CD4-positive, alpha-beta T cell (primary cell): ENCODE measurements around the gene PSMB2. TPM values are rescaled to one million over a fixed set of nuclear protein-coding genes. Genes with fewer than 3 reads are reported as not detected.

ENCODE experiments used
- ATAC-seq: fragments of 200-7000 bp; cut with Tn5 transposase; one replicate; pipeline ENCODE4 v1.10.0; 2022; ENCODE audit warnings: mild to moderate bottlenecking; ENCODE audit not compliant: poor library complexity
- CTCF ChIA-PET: fragments of 350-600 bp; sonication (Branson Sonifier 250); formaldehyde crosslinking; loops from one replicate; lab custom pipeline; 2021; ENCODE audit warnings: antibody characterized with exemption, inconsistent platforms; lab: Charles Lee
- POLR2A ChIA-PET: fragments of 350-600 bp; sonication (Branson Sonifier 250); formaldehyde crosslinking; loops from one replicate; lab custom pipeline; 2021; ENCODE audit warnings: antibody characterized with exemption, inconsistent platforms; lab: Charles Lee
- DNase-seq, 14 experiments: peaks; one replicate each; pipeline ENCODE4 v3.0.0-alpha.2; 2013 to 2020; ENCODE audit warnings: mixed read lengths in 2 of 14
- H3K27ac ChIP-seq, 2 donors: one replicate each; pipeline versions ENCODE4 v1.5.1 to v1.7.0; 2013; ENCODE audit warnings: low read length in 2 of 2, low read depth in 1 of 2, mild to moderate bottlenecking in 1 of 2
- H3K27me3 ChIP-seq, 2 experiments: 1 replicate in 1 of 2; 2 replicates in 1 of 2; pipeline versions ENCODE4 v1.6.1 to v1.7.0; 2013; ENCODE audit warnings: low read length in 2 of 2, control low read depth in 1 of 2, mild to moderate bottlenecking in 1 of 2, moderate library complexity in 1 of 2; ENCODE audit not compliant: insufficient read depth in 2 of 2, control insufficient read depth in 1 of 2
- H3K36me3 ChIP-seq: one replicate; pipeline ENCODE4 v1.6.1; 2013; ENCODE audit warnings: low read length, control low read depth; ENCODE audit not compliant: insufficient read depth
- H3K4me1 ChIP-seq: one replicate; pipeline ENCODE4 v1.6.1; 2013; ENCODE audit warnings: low read length, control low read depth; ENCODE audit not compliant: insufficient read depth
- H3K4me3 ChIP-seq: one replicate; pipeline ENCODE4 v1.5.1; 2013; ENCODE audit warnings: mild to moderate bottlenecking, low read length, moderate library complexity
- H3K9me3 ChIP-seq, 2 experiments: 1 replicate in 1 of 2; 2 replicates in 1 of 2; pipeline versions ENCODE4 v1.6.1 to v1.7.0; 2013; ENCODE audit warnings: low read length in 2 of 2, mild to moderate bottlenecking in 2 of 2, control low read depth in 1 of 2, moderate library complexity in 1 of 2; ENCODE audit not compliant: control insufficient read depth in 1 of 2, insufficient read depth in 1 of 2
- H3K27ac Mint-ChIP-seq: one replicate; pipeline ENCODE4 v1.8.0; 2020; ENCODE audit warnings: mixed read lengths
- H3K27me3 Mint-ChIP-seq: one replicate; pipeline ENCODE4 v1.8.0; 2021; ENCODE audit warnings: mixed read lengths
- H3K36me3 Mint-ChIP-seq: one replicate; pipeline ENCODE4 v1.8.0; 2021; ENCODE audit warnings: low read depth, mixed read lengths
- H3K4me1 Mint-ChIP-seq: one replicate; pipeline ENCODE4 v1.8.0; 2021; ENCODE audit warnings: low read depth, mixed read lengths
- H3K4me3 Mint-ChIP-seq: one replicate; pipeline ENCODE4 v1.8.0; 2020; ENCODE audit warnings: mild to moderate bottlenecking, mixed read lengths
- H3K9me3 Mint-ChIP-seq: one replicate; pipeline ENCODE4 v1.8.0; 2020; ENCODE audit warnings: mixed read lengths
- intact Hi-C, 2 experiments: fragments of 100-400 bp; cut with DNase I in 1 of 2; cut with micrococcal nuclease in 1 of 2; formaldehyde crosslinking; loops; one replicate each; pipeline versions ENCODE4 v1.15.1 to v1.9.0; 2023 to 2025; cut with DNase I, micrococcal nuclease
- total RNA-seq, 174 experiments: library from RNA in 2 of 174; stranded (reverse) in 2 of 174; gene quantifications; one replicate each; pipeline ENCODE4 v1.2.3 and lab custom pipeline; 2021 to 2026
- TF ChIP-seq, protein P1 (sequence below): fragments of 200-600 bp; IDR thresholded peaks from one replicate; pipeline ENCODE4 v1.8.0; 2022; ENCODE audit warnings: antibody characterized with exemption, mild to moderate bottlenecking

PSMB2 gene
- total RNA-seq, 2 experiments from 2014 or later = 34.0 to 35.3 TPM

DNA sequence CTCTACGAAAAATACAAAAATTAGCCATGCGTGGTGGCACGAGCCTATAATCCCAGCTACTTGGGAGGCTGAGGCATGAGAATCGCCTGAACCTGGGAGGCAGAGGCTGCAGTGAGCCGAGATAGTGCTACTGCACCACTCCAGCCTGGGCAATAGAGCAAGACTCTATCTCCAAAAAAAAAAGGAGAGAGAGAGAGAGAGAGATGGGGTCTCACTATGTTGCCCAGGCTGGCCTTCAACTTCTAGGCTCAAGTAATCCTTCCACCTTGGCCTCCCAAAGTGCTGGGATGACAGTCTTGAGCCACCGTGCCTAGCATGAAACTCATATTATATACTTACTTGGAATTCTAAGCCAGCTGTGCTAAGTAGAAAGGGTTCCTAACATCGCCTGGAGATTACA is 29.7 kb downstream of the PSMB2 start:
- H3K4me1 ChIP-seq = peaks cover 2% of the 10 kb centered on the region
- no peaks in the 10 kb centered on the region for H3K27me3 ChIP-seq
- DNase-seq (no peak), ATAC-seq (no peak)
- peaks cover 21% of the 10 kb centered on the region for H3K4me1 Mint-ChIP-seq
- H3K9me3 Mint-ChIP-seq = no peaks in the 10 kb centered on the region
- ChIA-PET CTCF (no interaction called here), POLR2A (no interaction called here)
- no peak overlapping the region for H3K27ac ChIP-seq
- H3K4me3 Mint-ChIP-seq = no peak overlapping the region
- TF ChIP-seq, protein P1, sequence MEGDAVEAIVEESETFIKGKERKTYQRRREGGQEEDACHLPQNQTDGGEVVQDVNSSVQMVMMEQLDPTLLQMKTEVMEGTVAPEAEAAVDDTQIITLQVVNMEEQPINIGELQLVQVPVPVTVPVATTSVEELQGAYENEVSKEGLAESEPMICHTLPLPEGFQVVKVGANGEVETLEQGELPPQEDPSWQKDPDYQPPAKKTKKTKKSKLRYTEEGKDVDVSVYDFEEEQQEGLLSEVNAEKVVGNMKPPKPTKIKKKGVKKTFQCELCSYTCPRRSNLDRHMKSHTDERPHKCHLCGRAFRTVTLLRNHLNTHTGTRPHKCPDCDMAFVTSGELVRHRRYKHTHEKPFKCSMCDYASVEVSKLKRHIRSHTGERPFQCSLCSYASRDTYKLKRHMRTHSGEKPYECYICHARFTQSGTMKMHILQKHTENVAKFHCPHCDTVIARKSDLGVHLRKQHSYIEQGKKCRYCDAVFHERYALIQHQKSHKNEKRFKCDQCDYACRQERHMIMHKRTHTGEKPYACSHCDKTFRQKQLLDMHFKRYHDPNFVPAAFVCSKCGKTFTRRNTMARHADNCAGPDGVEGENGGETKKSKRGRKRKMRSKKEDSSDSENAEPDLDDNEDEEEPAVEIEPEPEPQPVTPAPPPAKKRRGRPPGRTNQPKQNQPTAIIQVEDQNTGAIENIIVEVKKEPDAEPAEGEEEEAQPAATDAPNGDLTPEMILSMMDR = no peak
- no peak overlapping the region for H3K4me3 ChIP-seq
- H3K9me3 ChIP-seq = no peaks in the 10 kb centered on the region
- no peaks in the 10 kb centered on the region for H3K27me3 Mint-ChIP-seq
- intact Hi-C loops = no loop called here
- H3K27ac Mint-ChIP-seq = no peak overlapping the region
- peaks cover 81% of the 10 kb centered on the region for H3K36me3 Mint-ChIP-seq
- peaks cover 55% of the 10 kb centered on the region for H3K36me3 ChIP-seq

DNA sequence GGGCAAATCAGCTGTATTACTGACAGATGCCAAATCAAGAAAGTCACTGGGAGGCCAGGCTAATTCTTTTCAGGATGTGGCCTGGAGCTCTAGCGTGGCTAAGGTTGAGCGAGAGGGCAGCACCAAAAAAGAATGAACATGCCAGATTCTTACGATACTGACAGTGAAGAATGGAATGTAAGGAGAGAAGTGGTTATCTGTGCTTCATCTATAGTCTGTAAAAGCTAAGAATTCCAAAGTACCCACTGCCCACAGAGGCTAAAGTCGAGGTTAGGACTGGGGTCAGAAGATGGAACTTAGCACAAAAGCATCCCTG is 35.5 kb downstream of the PSMB2 start:
- ChIA-PET CTCF (interaction anchor here (1.0 kb wide), 1 partner anchor 37 kb away, joined by 3 read pairs; no protein-coding TSS in a partner anchor), POLR2A (no interaction called here)
- H3K36me3 ChIP-seq = peaks cover 78% of the 10 kb centered on the region
- Mint-ChIP-seq H3K27ac (no peak overlapping the region), H3K4me1 (peaks cover 6% of the 10 kb centered on the region), H3K4me3 (no peak overlapping the region), H3K36me3 (peaks cover 86% of the 10 kb centered on the region), H3K9me3 (no peaks in the 10 kb centered on the region), H3K27me3 (no peaks in the 10 kb centered on the region)
- no peaks in the 10 kb centered on the region for H3K4me1 ChIP-seq
- TF ChIP-seq, protein P1 = no peak
- ATAC-seq (no peak), DNase-seq (no peak)
- intact Hi-C loops = no loop called here
- no peaks in the 10 kb centered on the region for H3K9me3 ChIP-seq
- H3K4me3 ChIP-seq = no peak overlapping the region
- no peaks in the 10 kb centered on the region for H3K27me3 ChIP-seq
- no peak overlapping the region for H3K27ac ChIP-seq

DNA sequence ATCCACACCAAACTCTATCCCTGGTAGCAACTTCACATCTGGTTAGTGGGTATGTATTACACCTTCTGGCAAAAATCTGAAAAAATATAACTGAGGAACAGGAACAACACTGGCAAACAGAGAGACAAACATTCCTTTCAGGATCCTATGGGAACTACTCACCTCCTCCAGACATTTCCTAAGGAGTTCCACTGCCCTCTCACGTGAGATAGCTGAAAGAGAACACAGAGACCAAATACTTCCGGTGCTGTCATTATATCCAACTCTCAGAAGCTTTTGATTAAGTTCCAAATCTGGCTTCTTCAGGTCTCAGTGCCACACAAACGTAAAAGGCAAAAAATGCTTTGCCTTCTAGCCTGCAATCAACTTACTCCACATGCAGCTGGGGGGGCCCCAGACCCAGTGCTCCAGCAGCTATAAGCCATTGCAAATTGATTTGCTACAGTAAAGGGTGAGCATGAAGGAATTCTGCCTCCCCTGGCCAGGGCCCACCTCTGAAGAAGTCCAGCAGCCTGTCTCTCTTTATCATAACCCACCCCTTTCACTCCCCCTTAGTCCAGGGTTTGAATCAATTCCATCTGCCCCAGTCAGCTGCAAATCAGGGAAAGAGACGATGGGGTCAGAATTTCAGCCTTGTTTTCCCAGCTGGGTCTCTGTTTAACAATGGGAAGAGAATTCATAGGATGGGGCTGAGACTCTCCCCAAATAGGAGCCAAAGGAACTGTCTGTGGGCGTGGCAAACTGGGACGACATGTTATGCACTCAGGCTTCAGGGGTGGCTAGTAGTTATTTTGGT is 36.1 kb downstream of the PSMB2 start:
- no peak overlapping the region for H3K27ac Mint-ChIP-seq
- Histone ChIP-seq H3K9me3 (no peaks in the 10 kb centered on the region), H3K27ac (no peak overlapping the region), H3K36me3 (peaks cover 78% of the 10 kb centered on the region), H3K4me1 (no peaks in the 10 kb centered on the region), H3K27me3 (no peaks in the 10 kb centered on the region), H3K4me3 (no peak overlapping the region)
- H3K4me3 Mint-ChIP-seq = no peak overlapping the region
- ATAC-seq (no peak), DNase-seq (no peak)
- ChIA-PET CTCF (no interaction called here), POLR2A (interaction anchor here (0.5 kb wide), 1 partner anchor 34 kb away, joined by 3 read pairs; no protein-coding TSS in a partner anchor)
- H3K36me3 Mint-ChIP-seq = peaks cover 90% of the 10 kb centered on the region
- TF ChIP-seq, protein P1 = no peak
- H3K27me3 Mint-ChIP-seq = no peaks in the 10 kb centered on the region
- peaks cover 6% of the 10 kb centered on the region for H3K4me1 Mint-ChIP-seq
- intact Hi-C loops = no loop called here
- H3K9me3 Mint-ChIP-seq = no peaks in the 10 kb centered on the region
